AG04449 (cell line): ENCODE data around the gene RHOT2.

ENCODE experiments used
- CTCF ChIA-PET: fragments of 350-600 bp; formaldehyde crosslinking; extraction: SDS; loops from one replicate; lab custom pipeline; 2021; ENCODE audit warnings: antibody characterized with exemption; lab: Yijun Ruan, JAX
- POLR2A ChIA-PET: fragments of 400-600, 350-600 bp; formaldehyde crosslinking; extraction: SDS; loops from one replicate; lab custom pipeline; 2020; ENCODE audit warnings: antibody characterized with exemption, inconsistent platforms; lab: Yijun Ruan, JAX
- DNase-seq: peaks from one replicate; pipeline ENCODE4 v3.0.0-alpha.2; 2010; ENCODE audit warnings: low read depth, low spot score
- H3K4me3 ChIP-seq: 2 replicates; pipeline ENCODE4 v1.5.1; 2011; ENCODE audit warnings: low read depth, mild to moderate bottlenecking, control low read depth, low read length
- TF ChIP-seq, protein P1 (sequence below): IDR thresholded peaks from one replicate; pipeline ENCODE4 v1.5.1; 2011; ENCODE audit warnings: mild to moderate bottlenecking, moderate library complexity, low read length, control low read depth, inconsistent platforms; ENCODE audit not compliant: insufficient read depth; ENCODE audit errors: missing control alignments

The RHOT2 gene

DNA sequence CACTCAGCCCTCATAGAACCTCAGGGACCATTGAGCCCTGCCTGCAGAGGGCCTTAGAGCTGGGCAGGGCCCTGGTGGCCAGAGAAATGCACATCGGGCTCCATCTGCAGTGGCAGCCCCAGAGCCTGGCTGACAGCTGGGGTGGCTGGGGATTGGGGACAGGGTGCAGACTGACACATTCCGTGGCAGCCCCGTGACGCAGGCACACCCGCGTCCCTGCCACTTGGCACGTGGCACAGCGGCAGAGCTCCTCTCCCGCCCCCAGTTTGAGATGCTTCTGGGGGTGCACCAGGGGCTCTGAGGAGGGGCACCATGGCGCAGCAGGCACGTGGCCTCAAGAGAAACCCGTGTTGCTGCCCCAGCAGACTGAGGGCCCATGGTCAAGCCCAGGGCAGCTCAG is 35.5 kb downstream of the RHOT2 start:
- no peak overlapping the region for H3K4me3 ChIP-seq
- ChIA-PET POLR2A (no interaction called here), CTCF (interaction anchor here (0.8 to 6.6 kb wide), 4 partner anchors 8 to 37 kb away, joined by 3 to 53 read pairs (median 6); partner anchors contain the start of genes ANTKMT and CIAO3)
- no peak for DNase-seq
- TF ChIP-seq, protein P1, sequence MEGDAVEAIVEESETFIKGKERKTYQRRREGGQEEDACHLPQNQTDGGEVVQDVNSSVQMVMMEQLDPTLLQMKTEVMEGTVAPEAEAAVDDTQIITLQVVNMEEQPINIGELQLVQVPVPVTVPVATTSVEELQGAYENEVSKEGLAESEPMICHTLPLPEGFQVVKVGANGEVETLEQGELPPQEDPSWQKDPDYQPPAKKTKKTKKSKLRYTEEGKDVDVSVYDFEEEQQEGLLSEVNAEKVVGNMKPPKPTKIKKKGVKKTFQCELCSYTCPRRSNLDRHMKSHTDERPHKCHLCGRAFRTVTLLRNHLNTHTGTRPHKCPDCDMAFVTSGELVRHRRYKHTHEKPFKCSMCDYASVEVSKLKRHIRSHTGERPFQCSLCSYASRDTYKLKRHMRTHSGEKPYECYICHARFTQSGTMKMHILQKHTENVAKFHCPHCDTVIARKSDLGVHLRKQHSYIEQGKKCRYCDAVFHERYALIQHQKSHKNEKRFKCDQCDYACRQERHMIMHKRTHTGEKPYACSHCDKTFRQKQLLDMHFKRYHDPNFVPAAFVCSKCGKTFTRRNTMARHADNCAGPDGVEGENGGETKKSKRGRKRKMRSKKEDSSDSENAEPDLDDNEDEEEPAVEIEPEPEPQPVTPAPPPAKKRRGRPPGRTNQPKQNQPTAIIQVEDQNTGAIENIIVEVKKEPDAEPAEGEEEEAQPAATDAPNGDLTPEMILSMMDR, result no peak

DNA sequence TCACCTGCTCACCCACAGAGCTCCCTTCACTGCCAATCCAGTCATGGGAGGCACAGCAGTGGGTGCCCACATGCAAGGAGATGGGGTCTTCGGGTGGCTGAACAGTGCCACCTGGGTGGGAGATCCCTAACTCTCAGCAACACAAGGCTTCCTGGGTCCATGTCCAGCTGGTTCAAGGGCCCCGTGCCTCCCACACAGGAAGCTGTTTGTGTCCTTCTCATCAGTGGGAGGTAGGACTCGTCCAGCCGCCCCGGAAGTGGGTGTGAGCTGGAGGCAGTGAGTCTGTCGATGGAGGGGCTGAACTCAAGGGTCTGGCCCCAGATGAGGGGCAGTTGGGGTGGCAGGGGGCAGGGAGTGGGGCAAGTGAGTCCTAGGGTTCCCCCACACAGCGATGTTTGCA is 36.1 kb downstream of the RHOT2 start:
- no peak overlapping the region for H3K4me3 ChIP-seq

DNA sequence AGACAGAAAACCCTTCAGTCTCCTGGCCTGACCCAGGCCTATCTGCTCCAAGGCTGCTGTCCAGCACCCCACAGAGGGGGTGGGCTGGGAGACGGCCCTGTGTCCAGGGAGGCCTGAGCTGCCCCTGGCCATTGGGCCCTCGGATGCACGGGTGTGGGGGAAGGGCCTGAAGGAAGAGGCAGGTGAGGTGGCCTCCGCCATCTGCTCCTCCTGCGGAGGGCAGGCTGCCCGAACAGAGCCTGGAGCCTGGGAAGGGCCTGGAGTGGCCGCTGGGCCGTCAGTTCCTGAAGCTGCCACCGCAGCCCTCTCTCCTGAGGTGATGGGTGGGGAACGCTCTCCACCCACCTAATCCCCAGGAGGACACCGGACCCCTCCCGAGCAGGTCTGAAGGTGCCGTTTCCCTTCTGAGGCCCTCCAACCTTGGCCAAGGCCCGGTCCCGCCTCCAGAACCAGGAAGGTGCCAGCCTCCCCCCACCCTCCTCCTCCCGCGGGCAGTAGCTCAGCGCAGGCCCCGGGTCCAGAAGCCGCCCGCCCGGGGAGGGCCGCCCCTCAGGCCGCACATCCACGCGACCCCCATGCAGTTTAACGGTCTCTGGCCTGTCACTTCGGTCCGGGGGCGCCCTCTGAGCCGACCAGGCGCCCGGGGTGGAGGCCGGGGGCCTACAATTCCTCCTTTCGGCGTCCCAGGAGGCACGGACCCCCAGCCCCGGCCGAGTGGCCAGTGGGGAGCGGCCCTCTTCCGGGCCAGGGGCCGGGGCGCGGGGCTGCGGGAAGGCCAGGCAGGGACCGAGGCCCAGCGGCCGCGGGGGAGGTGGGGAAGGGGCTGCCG is 36.8 kb downstream of the RHOT2 start:
- no peak for DNase-seq
- CTCF ChIA-PET, result interaction anchor here (1.0 to 6.6 kb wide), 2 partner anchors 7 to 36 kb away, joined by 3 to 53 read pairs; partner anchors contain the start of gene CIAO3
- POLR2A ChIA-PET, result no interaction called here
- TF ChIP-seq, protein P1, result no peak
- H3K4me3 ChIP-seq, result no peak overlapping the region

More for the DNA sequence above, 36.1 kb downstream of the RHOT2 start:
- no peak for DNase-seq
- ChIA-PET POLR2A (no interaction called here), CTCF (interaction anchor here (1.0 to 6.6 kb wide), 3 partner anchors 8 to 37 kb away, joined by 3 to 53 read pairs (median 5); partner anchors contain the start of gene CIAO3)
- TF ChIP-seq, protein P1, result no peak

DNA sequence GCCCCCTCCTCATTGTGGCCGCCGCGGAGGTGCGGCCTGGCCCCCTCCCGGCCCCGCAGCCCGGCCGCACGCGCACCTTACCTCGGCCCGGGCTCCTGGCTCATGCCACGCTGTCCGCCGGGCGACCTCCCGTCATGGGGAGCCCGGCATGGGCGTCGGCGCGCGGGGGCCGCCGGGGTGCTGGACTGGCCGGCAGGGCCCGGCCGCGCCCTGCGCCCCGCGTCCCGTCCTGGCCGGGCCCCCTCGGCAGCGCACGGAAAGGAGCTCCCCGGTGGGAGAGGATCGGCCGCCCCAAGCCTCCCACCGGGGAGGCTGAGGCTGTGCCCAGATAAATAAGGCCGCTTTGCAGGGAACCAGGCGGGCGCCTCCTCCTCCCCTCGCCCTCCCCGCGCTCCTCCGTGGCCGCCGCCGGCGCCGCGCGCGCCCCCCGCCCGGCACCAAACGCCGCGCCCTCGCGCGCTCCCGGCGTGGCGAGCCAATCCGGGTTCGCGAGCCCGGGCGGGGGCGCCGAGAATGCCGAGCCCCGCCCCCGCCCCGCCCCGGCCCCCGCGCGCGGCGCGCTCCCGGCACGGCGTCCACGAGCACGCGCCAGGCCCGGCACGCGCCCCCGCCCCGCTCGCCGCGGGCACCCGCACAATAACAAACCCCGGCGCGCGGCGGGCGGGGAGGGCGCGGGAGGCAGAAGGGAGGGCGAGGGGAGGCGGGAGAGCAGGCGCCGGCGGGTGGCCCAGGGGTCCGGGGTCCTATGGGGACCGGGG is 37.7 kb downstream of the RHOT2 start, which contains the start of gene FBXL16:
TSS of gene FBXL16 (minus strand) at position 371 of the 758 bp plus-strand sequence. CDS start 8,396 bp downstream, outside the sequence.
- CTCF ChIA-PET, result no interaction called here
- DNase-seq, result no peak
- H3K4me3 ChIP-seq, result peak within 1 kb of the TSS; percentile 12; the same call in 1 of the 2 replicates
- POLR2A ChIA-PET, result no interaction called here
- TF ChIP-seq, protein P1, result no peak

DNA sequence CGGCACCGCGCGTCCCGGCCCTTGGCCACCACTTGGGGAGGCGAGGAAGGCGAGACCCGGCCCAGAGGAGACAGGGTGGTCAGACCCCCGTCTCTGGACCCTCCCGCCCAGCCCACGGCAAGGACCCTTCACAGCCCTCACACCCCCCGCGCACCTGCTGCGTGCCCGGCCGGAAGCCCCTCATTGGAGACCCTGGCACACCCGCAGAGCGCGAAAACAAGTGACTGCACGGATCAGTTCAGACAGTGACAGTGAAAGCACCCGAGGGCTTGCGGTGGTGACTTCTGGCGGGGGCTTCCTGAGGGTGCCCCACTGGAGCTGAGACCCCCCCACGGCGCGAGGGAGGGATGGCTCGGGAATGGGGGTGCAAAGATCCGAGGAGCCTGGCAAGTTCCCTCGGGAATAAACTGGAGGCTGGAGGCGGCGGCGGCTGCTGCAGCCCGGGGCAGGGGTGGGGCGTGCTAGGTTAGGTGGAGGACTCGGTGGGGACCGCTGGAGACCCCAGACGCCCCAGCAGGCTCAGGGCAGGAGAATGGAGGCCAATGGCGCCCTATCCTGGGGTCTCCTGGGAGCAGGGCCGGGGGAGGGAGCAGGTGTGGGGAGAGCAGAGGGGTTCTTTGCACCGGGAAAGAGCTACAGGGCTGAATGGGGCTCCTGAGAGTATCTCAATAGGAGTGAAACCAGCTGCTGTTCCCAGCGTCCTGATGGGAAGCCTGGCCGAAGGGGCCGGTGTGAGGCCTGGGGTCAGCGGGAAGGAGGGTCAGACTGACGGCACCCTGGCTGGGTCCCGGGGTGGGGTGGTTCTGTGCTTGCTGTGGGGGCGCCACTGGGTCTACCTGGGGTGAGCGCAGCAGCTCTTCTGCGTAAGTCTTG is 38.5 kb downstream of the RHOT2 start:
- ChIA-PET CTCF (interaction anchor here (1.0 to 2.0 kb wide), 4 partner anchors 9 to 397 kb away, joined by 3 to 9 read pairs (median 4); no protein-coding TSS in a partner anchor), POLR2A (interaction anchor here (1.2 kb wide), 1 partner anchor 16 kb away, joined by 3 read pairs; the partner anchor contains the start of gene WDR24)
- no peak overlapping the region for H3K4me3 ChIP-seq
- TF ChIP-seq, protein P1, result no peak
- DNase-seq, result no peak
